GM10248 (cell line): ENCODE results near the gene SMIM5.
"Not testable (repeated sequence)": the region's sequence is repeated elsewhere in the genome, so short reads cannot be mapped to it uniquely, and the experiment has no call there.

Experiments
- CTCF ChIA-PET: fragments of 300-600 bp; sonication (Branson Sonifier 250); formaldehyde crosslinking; extraction: SDS; loops from one replicate; lab custom pipeline; 2021; ENCODE audit warnings: antibody characterized with exemption; lab: Yijun Ruan, JAX
- POLR2A ChIA-PET: fragments of 350-650 bp; sonication (Branson Sonifier 250); formaldehyde crosslinking; extraction: SDS; loops from one replicate; lab custom pipeline; 2020; ENCODE audit warnings: antibody characterized with exemption; lab: Yijun Ruan, JAX
- DNase-seq: peaks from one replicate; pipeline ENCODE4 v3.0.0; 2012; ENCODE audit errors: extremely low spot score
- CTCF ChIP-seq: IDR thresholded peaks from 2 replicates; pipeline ENCODE4 v1.5.1; 2012; ENCODE audit warnings: mild to moderate bottlenecking, low read depth; ENCODE audit errors: extremely low read depth, missing control alignments, control extremely low read depth

Gene SMIM5

DNA sequence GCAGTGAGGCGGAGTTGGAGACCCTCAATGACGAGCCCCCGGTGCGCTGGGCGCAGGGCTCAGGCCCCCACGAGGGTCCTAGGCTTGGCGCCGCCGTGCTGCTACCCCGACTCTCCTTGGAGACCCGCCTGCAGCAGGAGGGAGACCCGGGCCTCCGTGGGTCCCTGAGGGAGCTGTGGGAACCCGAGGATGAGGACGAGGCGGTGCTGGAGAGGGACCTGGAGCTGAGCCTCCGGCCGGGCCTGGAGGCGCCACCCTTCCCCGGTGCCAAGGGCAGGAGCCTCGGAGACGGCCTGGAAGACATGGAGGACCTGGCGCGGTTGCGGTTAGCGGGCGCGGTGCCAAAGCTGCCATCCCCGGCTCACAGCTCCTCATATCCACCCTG lies 43.3 kb upstream of the SMIM5 start:
- CTCF ChIA-PET = interaction anchor here (0.7 to 5.5 kb wide), 11 partner anchors 9 to 164 kb away, joined by 3 to 61 read pairs (median 3); partner anchors contain the start of gene SMIM5
- POLR2A ChIA-PET = no interaction called here
- DNase-seq = no peak
- no peak for TF ChIP-seq CTCF

DNA sequence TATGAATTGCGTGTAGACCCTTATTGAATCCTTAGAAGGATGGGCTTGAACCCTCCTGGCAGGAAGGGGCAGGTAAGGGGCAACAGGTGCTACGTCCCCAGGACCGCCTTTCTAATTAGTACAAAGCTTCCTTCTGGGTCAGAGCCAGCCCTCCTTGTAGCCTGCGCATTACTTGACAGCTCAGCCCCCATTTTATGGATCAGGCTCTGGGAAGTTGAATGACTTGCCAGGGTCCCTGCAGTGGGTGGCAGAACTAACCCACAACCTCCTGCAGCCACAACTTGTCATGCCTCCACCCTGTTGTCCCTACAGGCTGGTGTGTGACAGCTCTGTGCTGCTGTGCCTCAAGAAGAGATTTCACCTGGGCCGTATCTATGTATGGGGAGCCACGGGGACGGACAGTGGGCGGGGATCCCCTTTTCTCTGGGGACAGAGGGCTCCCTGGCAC lies 42.9 kb upstream of the SMIM5 start:
- DNase-seq = no peak
- POLR2A ChIA-PET = no interaction called here
- CTCF ChIA-PET = interaction anchor here (0.7 to 5.5 kb wide), 11 partner anchors 9 to 165 kb away, joined by 3 to 61 read pairs (median 3); partner anchors contain the start of gene SMIM5
- TF ChIP-seq CTCF = no peak

DNA sequence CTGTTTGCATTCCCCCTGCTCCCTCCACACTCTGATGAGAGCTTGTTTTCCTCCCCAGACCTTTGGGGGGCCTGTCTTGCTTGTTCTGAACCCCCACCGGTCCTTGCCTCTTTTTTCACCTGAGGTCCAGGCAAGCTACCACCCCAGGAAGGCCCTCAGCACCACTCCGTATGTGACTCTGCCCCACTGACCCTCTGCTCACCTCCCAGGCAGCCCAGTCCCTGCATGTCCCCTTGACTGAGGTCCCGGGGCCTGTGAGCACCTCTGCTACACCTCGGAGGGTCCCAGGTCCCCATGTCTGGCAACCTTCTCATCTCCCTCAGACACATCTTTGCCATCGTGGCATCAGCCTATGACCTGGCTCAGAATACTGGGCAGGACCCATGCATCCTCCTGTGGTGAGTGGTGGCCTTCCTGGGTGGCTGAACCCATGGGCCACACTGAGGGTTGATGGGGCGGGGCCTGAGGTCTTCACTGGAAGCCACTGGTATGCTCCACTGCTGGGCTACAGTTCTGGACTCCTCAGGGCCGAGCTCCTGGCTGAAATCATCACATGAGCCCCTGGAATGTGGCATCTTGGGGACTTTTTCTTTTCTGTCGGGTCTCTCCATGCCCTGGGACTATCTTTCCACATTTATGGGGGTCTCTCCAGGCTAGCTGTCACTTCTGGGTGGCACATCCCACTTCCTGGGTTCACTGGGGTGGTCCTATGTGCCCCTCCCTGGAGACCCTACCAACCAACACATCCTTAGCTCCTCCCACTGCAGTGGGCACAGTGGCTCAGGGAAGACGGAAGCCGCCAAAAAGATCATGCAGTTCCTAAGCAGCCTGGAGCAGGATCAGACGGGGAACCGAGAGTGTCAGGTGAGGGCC lies 42.1 kb upstream of the SMIM5 start:
- no peak for DNase-seq
- TF ChIP-seq CTCF = no peak
- ChIA-PET POLR2A (no interaction called here), CTCF (interaction anchor here (0.7 to 5.5 kb wide), 8 partner anchors 10 to 165 kb away, joined by 3 to 61 read pairs (median 10); partner anchors contain the start of gene SMIM5)

- CTCF ChIA-PET = interaction anchor here (0.7 to 5.5 kb wide), 6 partner anchors 9 to 162 kb away, joined by 3 to 61 read pairs (median 15); partner anchors contain the start of gene SMIM5
- no peak for DNase-seq
- POLR2A ChIA-PET = no interaction called here
- no peak for TF ChIP-seq CTCF
Observed at GRCh38 chr17:75591722-75592302, 41.4 kb upstream of the SMIM5 start.

GRCh38 chr17:75592348-75593020 lies 40.8 kb upstream of the SMIM5 start:
- POLR2A ChIA-PET = no interaction called here
- CTCF ChIA-PET = interaction anchor here (1.0 to 5.5 kb wide), 6 partner anchors 8 to 161 kb away, joined by 3 to 61 read pairs (median 10); partner anchors contain the start of gene SMIM5
- DNase-seq = no peak
- no peak for TF ChIP-seq CTCF

DNA sequence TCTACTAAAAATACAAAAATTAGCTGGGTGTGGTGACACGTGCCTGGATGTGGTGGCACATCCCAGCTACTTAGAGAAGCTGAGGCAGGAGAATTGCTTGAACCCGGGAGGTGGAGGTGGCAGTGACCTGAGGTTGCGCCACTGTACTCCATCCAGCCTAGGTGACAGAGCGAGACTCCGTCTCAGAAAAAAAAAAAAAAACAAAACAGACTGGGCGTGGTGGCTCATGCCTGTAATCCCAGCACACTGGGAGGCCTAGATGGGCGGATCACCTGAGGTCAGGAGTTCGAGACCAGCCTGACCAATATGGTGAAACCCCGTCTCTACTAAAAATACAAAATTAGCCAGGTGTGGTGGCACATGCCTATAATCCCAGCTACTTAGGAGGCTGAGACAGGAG lies 39.8 kb upstream of the SMIM5 start:
- DNase-seq, POLR2A ChIA-PET: not testable (repeated sequence)
- CTCF ChIA-PET = interaction anchor here (1.0 to 5.5 kb wide), 3 partner anchors 7 to 154 kb away, joined by 3 to 61 read pairs (median 4); partner anchors contain the start of gene SMIM5
